COLO668 (cell line): ENCODE measurements around the gene TFF2.

Source experiments
- DNase-seq: peaks from one replicate; lab custom pipeline; 2025; ENCODE audit not compliant: unreplicated experiment; lab: John Stamatoyannopoulos, UW

The TFF2 gene

GRCh38 chr21:42346866-42347600 lies 3.8 kb downstream of the TFF2 start:
- DNase-seq: no peak

GRCh38 chr21:42346441-42346840 lies 4.4 kb downstream of the TFF2 start:
- no peak for DNase-seq

- no peak for DNase-seq
Observed at GRCh38 chr21:42344631-42345030, 6.2 kb downstream of the TFF2 start.

GRCh38 chr21:42343963-42344510 lies 6.8 kb downstream of the TFF2 start:
- DNase-seq: no peak

GRCh38 chr21:42343556-42343955 lies 7.2 kb downstream of the TFF2 start:
- DNase-seq: no peak

- no peak for DNase-seq
Observed at GRCh38 chr21:42343101-42343500, 7.7 kb downstream of the TFF2 start.

GRCh38 chr21:42341776-42342542 lies 8.8 kb downstream of the TFF2 start:
- peak; percentile 24 for DNase-seq

GRCh38 chr21:42340187-42341050 lies 10.4 kb downstream of the TFF2 start:
- DNase-seq: peak; percentile 45

GRCh38 chr21:42338729-42339715 lies 11.8 kb downstream of the TFF2 start:
- DNase-seq: no peak

GRCh38 chr21:42337830-42338728 lies 12.7 kb downstream of the TFF2 start:
- DNase-seq: peak; percentile 94

GRCh38 chr21:42337276-42337675 lies 13.5 kb downstream of the TFF2 start:
- DNase-seq: no peak

- DNase-seq: no peak
Observed at GRCh38 chr21:42336054-42336453, 14.7 kb downstream of the TFF2 start.

- DNase-seq: no peak
Observed at GRCh38 chr21:42332557-42333317, 18.1 kb downstream of the TFF2 start.

- DNase-seq: no peak
Observed at GRCh38 chr21:42331660-42332059, 19.1 kb downstream of the TFF2 start.

GRCh38 chr21:42330380-42331371 lies 20.1 kb downstream of the TFF2 start:
- no peak for DNase-seq

GRCh38 chr21:42324896-42325295 lies 25.9 kb downstream of the TFF2 start:
- no peak for DNase-seq

- no peak for DNase-seq
Observed at GRCh38 chr21:42321845-42322244, 28.9 kb downstream of the TFF2 start.
